Smooth muscle cell of the brain vasculature (primary cell): ENCODE measurements around the gene RYR2.

ENCODE experiments used
- DNase-seq: peaks from one replicate; pipeline ENCODE4 v3.0.0-alpha.2; 2012; ENCODE audit warnings: low read depth, low spot score

Gene RYR2

GRCh38 chr1:237032029-237032428 lies 10.0 kb upstream of the RYR2 start:
- no peak for DNase-seq

GRCh38 chr1:237033061-237033460 lies 8.9 kb upstream of the RYR2 start:
- DNase-seq: no peak

- no peak for DNase-seq
Measured at GRCh38 chr1:237033804-237034203, 8.2 kb upstream of the RYR2 start.

GRCh38 chr1:237035759-237036158 lies 6.2 kb upstream of the RYR2 start:
- no peak for DNase-seq

GRCh38 chr1:237038211-237038610 lies 3.8 kb upstream of the RYR2 start:
- no peak for DNase-seq

GRCh38 chr1:237040823-237041222 lies 1.2 kb upstream of the RYR2 start:
- no peak for DNase-seq

GRCh38 chr1:237041461-237041794 lies 556 bp upstream of the RYR2 start:
- no peak for DNase-seq

- no peak for DNase-seq
Measured at GRCh38 chr1:237042526-237042891, 525 bp downstream of the RYR2 start.

- no peak for DNase-seq
Measured at GRCh38 chr1:237042892-237043576, 1.1 kb downstream of the RYR2 start.

- DNase-seq: no peak
Measured at GRCh38 chr1:237043846-237044636, 2.1 kb downstream of the RYR2 start.

- no peak for DNase-seq
Measured at GRCh38 chr1:237045278-237046016, 3.5 kb downstream of the RYR2 start.

- DNase-seq: no peak
Measured at GRCh38 chr1:237048803-237049202, 6.8 kb downstream of the RYR2 start.

GRCh38 chr1:237050185-237050584 lies 8.2 kb downstream of the RYR2 start:
- no peak for DNase-seq

- no peak for DNase-seq
Measured at GRCh38 chr1:237050915-237051314, 8.9 kb downstream of the RYR2 start.

- no peak for DNase-seq
Measured at GRCh38 chr1:237054313-237054712, 12.3 kb downstream of the RYR2 start.

- no peak for DNase-seq
Measured at GRCh38 chr1:237058470-237058869, 16.5 kb downstream of the RYR2 start.

GRCh38 chr1:237059244-237059643 lies 17.3 kb downstream of the RYR2 start:
- DNase-seq: no peak

- no peak for DNase-seq
Measured at GRCh38 chr1:237062976-237063375, 21.0 kb downstream of the RYR2 start.

GRCh38 chr1:237065903-237066302 lies 23.9 kb downstream of the RYR2 start:
- DNase-seq: no peak

GRCh38 chr1:237070519-237070918 lies 28.5 kb downstream of the RYR2 start:
- DNase-seq: no peak

- no peak for DNase-seq
Measured at GRCh38 chr1:237071641-237072420, 29.8 kb downstream of the RYR2 start.
